Epithelial cell of proximal tubule (primary cell): ENCODE results near the gene RADIL. TPM values are rescaled to one million over a fixed set of nuclear protein-coding genes. Genes with fewer than 3 reads are reported as not detected.

Experiments
- DNase-seq: peaks from one replicate; pipeline ENCODE4 v3.0.0-alpha.2; 2011; ENCODE audit warnings: low read depth
- H3K4me3 ChIP-seq: 2 replicates; pipeline ENCODE4 v1.5.1; 2011; ENCODE audit warnings: low read depth, mild to moderate bottlenecking, low read length
- CTCF ChIP-seq: conservative IDR thresholded peaks from 2 replicates; pipeline ENCODE4 v1.5.1; 2012; ENCODE audit warnings: low read depth, mild to moderate bottlenecking, low read length
- total RNA-seq: library from RNA; depleted of rRNA; stranded (reverse); fragments of >200 nt; gene quantifications from 2 replicates; pipeline ENCODE4 v1.2.3, GENCODE V29; 2015

The RADIL gene, protein sequence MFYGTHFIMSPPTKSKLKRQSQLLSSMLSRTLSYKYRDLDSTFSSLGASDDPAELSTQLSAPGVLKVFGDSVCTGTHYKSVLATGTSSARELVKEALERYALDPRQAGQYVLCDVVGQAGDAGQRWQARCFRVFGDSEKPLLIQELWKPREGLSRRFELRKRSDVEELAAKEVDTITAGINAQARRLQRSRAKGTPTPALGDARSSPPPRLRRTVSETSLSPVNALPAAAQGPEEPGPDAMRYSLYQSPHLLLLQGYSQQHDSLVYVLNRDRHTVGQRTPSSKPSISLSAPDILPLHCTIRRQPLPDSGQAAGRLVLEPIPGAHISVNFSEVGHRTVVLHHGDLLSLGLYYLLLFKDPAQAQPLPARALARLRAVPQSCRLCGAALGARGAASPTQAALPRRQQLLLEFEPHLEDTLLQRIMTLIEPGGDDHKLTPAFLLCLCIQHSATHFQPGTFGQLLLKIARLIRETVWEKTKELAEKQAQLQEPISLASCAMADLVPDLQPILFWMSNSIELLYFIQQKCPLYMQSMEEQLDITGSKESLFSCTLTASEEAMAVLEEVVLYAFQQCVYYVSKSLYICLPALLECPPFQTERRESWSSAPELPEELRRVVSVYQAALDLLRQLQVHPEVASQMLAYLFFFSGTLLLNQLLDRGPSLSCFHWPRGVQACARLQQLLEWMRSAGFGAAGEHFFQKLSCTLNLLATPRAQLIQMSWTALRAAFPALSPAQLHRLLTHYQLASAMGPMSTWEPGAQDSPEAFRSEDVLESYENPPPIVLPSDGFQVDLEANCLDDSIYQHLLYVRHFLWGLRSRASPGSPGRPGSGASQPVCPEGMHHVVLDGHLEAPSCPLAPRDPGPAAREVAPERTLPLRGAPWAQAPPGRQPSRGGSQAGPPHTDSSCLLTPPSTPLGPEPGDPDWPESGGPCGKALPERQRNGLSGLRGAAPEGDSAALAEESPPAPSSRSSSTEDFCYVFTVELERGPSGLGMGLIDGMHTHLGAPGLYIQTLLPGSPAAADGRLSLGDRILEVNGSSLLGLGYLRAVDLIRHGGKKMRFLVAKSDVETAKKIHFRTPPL
- total RNA-seq, result 1.2 and 2.4 TPM in 2 replicates

GRCh38 chr7:4883372-4884144, at the start of gene RADIL:
Gene RADIL, minus strand, starts transcription at chr7:4883716. Its CDS starts 5,577 bp downstream, at chr7:4878139.
- H3K4me3 ChIP-seq, result peak within 1 kb of the TSS; percentile 26
- DNase-seq, result no peak
- peak; percentile 62 for TF ChIP-seq CTCF

- no peak for DNase-seq
- H3K4me3 ChIP-seq, result no peak overlapping the region
- TF ChIP-seq CTCF, result no peak
These were observed 48.4 kb upstream of the RADIL start for GRCh38 chr7:4931943-4932342.

- no peak for TF ChIP-seq CTCF
- DNase-seq, result no peak
- H3K4me3 ChIP-seq, result no peak overlapping the region
These were observed 45.5 kb upstream of the RADIL start for GRCh38 chr7:4929005-4929404.

- no peak overlapping the region for H3K4me3 ChIP-seq
- TF ChIP-seq CTCF, result no peak
- DNase-seq, result no peak
These were observed 44.9 kb upstream of the RADIL start for GRCh38 chr7:4928445-4928844.

DNA sequence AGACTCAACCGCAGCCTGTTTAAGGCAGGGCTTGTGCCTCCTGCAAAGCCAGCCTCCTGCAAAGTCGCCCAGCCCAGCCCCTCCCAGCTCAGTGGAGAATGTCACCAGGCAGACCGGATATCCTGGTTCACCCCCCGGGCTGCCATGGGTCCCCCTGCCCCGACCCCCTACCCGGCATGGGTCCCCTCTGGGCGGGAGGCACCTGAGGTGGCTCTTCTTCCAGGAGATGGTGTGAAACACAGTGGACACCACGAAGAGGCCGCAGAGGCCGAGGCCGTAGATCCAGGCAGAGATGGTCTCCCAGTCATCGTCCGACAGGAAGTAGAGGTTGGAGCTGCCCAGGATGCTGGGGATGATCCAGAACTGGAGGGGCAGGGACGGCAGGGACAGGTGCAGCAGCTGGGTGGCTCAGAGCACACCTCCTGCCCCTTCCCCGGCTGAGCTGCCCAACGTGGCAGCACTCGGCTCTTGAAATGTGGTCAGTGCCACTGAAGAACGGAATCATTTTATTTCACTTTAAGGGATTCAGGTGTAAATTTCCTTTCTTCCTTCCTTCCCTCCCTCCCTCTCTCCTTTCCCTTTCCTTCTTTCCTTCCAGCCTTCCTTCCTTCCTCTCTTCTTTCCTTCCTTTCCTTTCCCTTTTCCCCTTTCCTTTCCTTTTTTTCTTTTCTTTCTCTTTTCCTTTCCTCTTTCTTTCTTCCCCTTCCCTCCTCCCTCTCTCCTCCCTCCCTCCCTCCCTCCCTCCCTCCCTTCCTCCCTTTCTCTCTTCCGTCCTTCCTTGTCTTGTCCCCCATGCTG, 36.7 kb upstream of the RADIL start:
- H3K4me3 ChIP-seq, result no peak overlapping the region
- DNase-seq, result no peak
- no peak for TF ChIP-seq CTCF

GRCh38 chr7:4916113-4916512, 32.6 kb upstream of the RADIL start:
- H3K4me3 ChIP-seq, result no peak overlapping the region
- DNase-seq, result no peak
- TF ChIP-seq CTCF, result no peak
